HepG2 (cell line): Measurements from ENCODE around the gene SLC35F3. TPM values are rescaled to one million over a fixed set of nuclear protein-coding genes. Genes with fewer than 3 reads are reported as not detected.

Experiments used
- ATAC-seq: fragments of 200-7000 bp; cut with Tn5 transposase; 3 replicates; pipeline ENCODE4 v1.9.1; 2020; ENCODE audit warnings: mild to moderate bottlenecking, moderate library complexity
- BruUV-seq: library from RNA; stranded (reverse); fragments of 400-500 nt; replicated peaks from 2 replicates; lab custom pipeline; 2021; lab: Mats Ljungman, UMichigan
- CTCF ChIA-PET: fragments of 300-600 bp; formaldehyde crosslinking; extraction: SDS; loops from one replicate; lab custom pipeline; 2021; ENCODE audit warnings: low total read pairs, inconsistent platforms, low intra/inter-chr PET ratio; lab: Yijun Ruan, JAX
- POLR2A ChIA-PET: fragments of 350-600 bp; sonication (Branson Sonifier 250); formaldehyde crosslinking; loops from one replicate; lab custom pipeline; 2020; ENCODE audit warnings: antibody characterized with exemption, inconsistent platforms; lab: Yijun Ruan, JAX
- DNase-seq: peaks from one replicate; pipeline ENCODE4 v3.0.0-alpha.2; 2015; ENCODE audit warnings: low spot score
- FAIRE-seq: peaks from 3 replicates; lab custom pipeline; 2011; peaks lifted over from hg19 to GRCh38; lab: Jason Lieb, UNC
- H2AFZ ChIP-seq: one replicate; pipeline ENCODE4 v1.6.1; 2011; ENCODE audit warnings: low read length, inconsistent platforms
- H3K27ac ChIP-seq: fragments of 300-600 bp; 3 replicates; pipeline ENCODE4 v1.8.0; 2011; ENCODE audit warnings: mixed run types, mild to moderate bottlenecking, mixed read lengths, low read length, inconsistent platforms; ENCODE audit not compliant: insufficient read depth; ENCODE audit errors: extremely low read length
- H3K27me3 ChIP-seq, 2 experiments: fragments of 200-600 bp in 1 of 2; 2 replicates in 1 of 2; 3 replicates in 1 of 2; pipeline versions ENCODE4 v1.6.0 to v1.8.0; 2011; ENCODE audit warnings: low read length in 2 of 2, mild to moderate bottlenecking in 2 of 2, moderate library complexity in 2 of 2, inconsistent platforms in 1 of 2; ENCODE audit not compliant: insufficient read depth in 2 of 2, control insufficient read depth in 1 of 2
- H3K36me3 ChIP-seq, 2 experiments: fragments of 200-600 bp in 1 of 2; replicated peaks in 1 of 2; 2 replicates in 1 of 2; 3 replicates in 1 of 2; pipeline versions ENCODE4 v1.5.1 to v1.8.0; 2011; ENCODE audit warnings: low read length in 2 of 2, inconsistent platforms in 1 of 2; ENCODE audit not compliant: insufficient read depth in 2 of 2, control insufficient read depth in 1 of 2
- H3K4me1 ChIP-seq: 2 replicates; pipeline ENCODE4 v1.5.1; 2012; ENCODE audit warnings: low read length, inconsistent platforms; ENCODE audit not compliant: insufficient read depth
- H3K4me2 ChIP-seq: 2 replicates; pipeline ENCODE4 v1.6.0; 2011; ENCODE audit warnings: low read depth, low read length, inconsistent platforms
- H3K4me3 ChIP-seq, 3 experiments: fragments of 200-600 bp in 1 of 3; sonication (generic), shearing (Covaris generic) in 1 of 3; replicated peaks in 1 of 3; 2 replicates each; pipeline ENCODE4 v1.5.1; 2011 to 2016; ENCODE audit warnings: low read length in 3 of 3, inconsistent platforms in 2 of 3, low read depth in 2 of 3, mild to moderate bottlenecking in 2 of 3, control low read depth in 1 of 3, mixed read lengths in 1 of 3; ENCODE audit not compliant: insufficient read depth in 1 of 3
- H3K79me2 ChIP-seq: one replicate; pipeline ENCODE4 v1.6.1; 2011; ENCODE audit warnings: low read length, inconsistent platforms; ENCODE audit not compliant: insufficient read depth
- H3K9ac ChIP-seq: 2 replicates; pipeline ENCODE4 v1.6.0; 2011; ENCODE audit warnings: mild to moderate bottlenecking, low read depth, low read length, inconsistent platforms; ENCODE audit not compliant: insufficient read depth
- H3K9me3 ChIP-seq: 2 replicates; pipeline ENCODE4 v1.5.1; 2012; ENCODE audit warnings: mild to moderate bottlenecking, low read length
- H4K20me1 ChIP-seq: 2 replicates; pipeline ENCODE4 v1.6.0; 2011; ENCODE audit warnings: inconsistent platforms, mild to moderate bottlenecking, low read length, moderate library complexity; ENCODE audit not compliant: insufficient read depth
- ASH2L ChIP-seq: fragments of 300-600, 200-600 bp; sonication (generic); IDR thresholded peaks from 2 replicates; pipeline ENCODE4 v1.7.0; 2017; ENCODE audit warnings: low read depth, mild to moderate bottlenecking, moderate library complexity, mixed read lengths, low read length; ENCODE audit not compliant: insufficient read length
- CBFB ChIP-seq: sonication (generic); formaldehyde crosslinking; IDR thresholded peaks from 2 replicates; pipeline ENCODE4 v1.4.0; 2020; ENCODE audit warnings: missing genetic modification reagents
- IKZF5 ChIP-seq: IDR thresholded peaks from 2 replicates; pipeline ENCODE4 v1.6.1; 2018; ENCODE audit warnings: missing genetic modification reagents, mild to moderate bottlenecking, missing compliant biosample characterization
- KLF11 ChIP-seq: IDR thresholded peaks from 2 replicates; pipeline ENCODE4 v1.6.1; 2016; ENCODE audit warnings: missing compliant biosample characterization
- LCORL ChIP-seq, 2 experiments: fragments of 450-650 bp in 1 of 2; sonication (generic) in 1 of 2; formaldehyde crosslinking in 1 of 2; IDR thresholded peaks; 2 replicates each; pipeline versions ENCODE4 v1.5.0 to v1.6.1; 2017 to 2020; ENCODE audit warnings: antibody characterized with exemption in 1 of 2, missing genetic modification reagents in 1 of 2
- PLRG1 ChIP-seq: fragments of 450-650 bp; conservative IDR thresholded peaks from 2 replicates; pipeline ENCODE4 v1.6.1; 2016
- POLR2AphosphoS5 ChIP-seq: IDR thresholded peaks from 2 replicates; pipeline ENCODE4 v1.6.1; 2012; ENCODE audit warnings: low read depth, low read length
- RFXANK ChIP-seq: IDR thresholded peaks from 2 replicates; pipeline ENCODE4 v1.6.1; 2016
- SMARCC2 ChIP-seq: fragments of 450-650 bp; IDR thresholded peaks from 2 replicates; pipeline ENCODE4 v1.6.1; 2017; ENCODE audit warnings: antibody characterized with exemption, mild to moderate bottlenecking
- SMARCE1 ChIP-seq: fragments of 450-650 bp; IDR thresholded peaks from 2 replicates; pipeline ENCODE4 v1.6.1; 2017; ENCODE audit warnings: borderline replicate concordance
- TBX2 ChIP-seq: sonication (generic); formaldehyde crosslinking; IDR thresholded peaks from 2 replicates; pipeline ENCODE4 v1.5.0; 2020; ENCODE audit warnings: missing genetic modification reagents, mild to moderate bottlenecking, borderline replicate concordance
- THAP8 ChIP-seq: sonication (generic); formaldehyde crosslinking; IDR thresholded peaks from 2 replicates; pipeline ENCODE4 v1.5.1; 2020; ENCODE audit warnings: missing genetic modification reagents, mild to moderate bottlenecking, borderline replicate concordance
- ZBTB34 ChIP-seq: sonication (generic); formaldehyde crosslinking; IDR thresholded peaks from 2 replicates; pipeline ENCODE4 v1.8.0; 2022; ENCODE audit warnings: mild to moderate bottlenecking, missing genetic modification reagents
- ZNF224 ChIP-seq: sonication (generic); formaldehyde crosslinking; IDR thresholded peaks from 2 replicates; pipeline ENCODE4 v1.5.0; 2020; ENCODE audit warnings: mild to moderate bottlenecking, missing genetic modification reagents
- ZNF280D ChIP-seq: sonication (generic); formaldehyde crosslinking; IDR thresholded peaks from 2 replicates; pipeline ENCODE4 v1.5.1; 2020; ENCODE audit warnings: mild to moderate bottlenecking, missing genetic modification reagents
- ZNF33A ChIP-seq: sonication (generic); formaldehyde crosslinking; IDR thresholded peaks from 2 replicates; pipeline ENCODE4 v1.5.1; 2020; ENCODE audit warnings: missing genetic modification reagents, mild to moderate bottlenecking, moderate library complexity, borderline replicate concordance
- ZNF543 ChIP-seq: sonication (generic); formaldehyde crosslinking; IDR thresholded peaks from 2 replicates; pipeline ENCODE4 v1.4.0; 2020; ENCODE audit warnings: mild to moderate bottlenecking, missing genetic modification reagents
- ZNF83 ChIP-seq: sonication (generic); formaldehyde crosslinking; IDR thresholded peaks from 2 replicates; pipeline ENCODE4 v1.4.0; 2020; ENCODE audit warnings: missing genetic modification reagents, mild to moderate bottlenecking, borderline replicate concordance
- ZSCAN12 ChIP-seq: sonication (generic); formaldehyde crosslinking; IDR thresholded peaks from 2 replicates; pipeline ENCODE4 v1.9.0; 2021; ENCODE audit warnings: mild to moderate bottlenecking, missing genetic modification reagents
- WGBS: methylation state at CpG from one replicate; pipeline ENCODE4 v1.1.6; 2017; ENCODE audit warnings: low lambda C conversion rate; 5-methylcytosine and 5-hydroxymethylcytosine counted together
- in situ Hi-C: cut with HindIII; loops from 2 replicates; pipeline ENCODE4 v1.10.0; 2017; ENCODE audit warnings: low pct_unique_long_range_greater_than_20kb; ENCODE audit not compliant: extremely low pct_ligation_motif_present
- intact Hi-C: fragments of 100-400 bp; cut with micrococcal nuclease; formaldehyde crosslinking; loops from one replicate; pipeline ENCODE4 v1.10.0; 2022; ENCODE audit not compliant: unreplicated experiment
- polyA plus RNA-seq, 8 experiments: library from polyadenylated mRNA; depleted of rRNA in 3 of 8; stranded (reverse) in 7 of 8; unstranded in 1 of 8; fragments of >200 nt; fragmentation: Illumina TruSeq in 4 of 8; extraction: Trizol in 4 of 8; gene quantifications; 2 replicates each; pipeline versions ENCODE4 v1.2.1 to v1.2.3, GENCODE V29; 2011 to 2016; ENCODE audit warnings: low read depth in 4 of 8, missing spikeins in 1 of 8, mixed read lengths in 1 of 8; ENCODE audit not compliant: insufficient read depth in 1 of 8
- total RNA-seq, 5 experiments: library from RNA; depleted of rRNA; stranded (reverse); fragments of >200 nt; fragmentation: Illumina TruSeq; extraction: Trizol; gene quantifications; 2 replicates each; pipeline ENCODE4 v1.2.3, GENCODE V29; 2016; ENCODE audit warnings: low read depth in 1 of 5

Gene SLC35F3
- total and polyA plus RNA-seq, 2 of the 13 experiments (the other 11 are each of a cell fraction or from before 2014, with no cell fraction given) = not detected

GRCh38 chr1:233863901-233864545, 40.5 kb upstream of the SLC35F3 start (continued):
- TF ChIP-seq ZNF224 (CRISPR knock-in tag) (no peak), ZNF33A (no peak), LCORL (IDR thresholded peaks at IDR 0.05) (no peak), LCORL (CRISPR knock-in tag; IDR thresholded peaks at IDR 0.05) (no peak), TBX2 (CRISPR knock-in tag) (no peak), POLR2AphosphoS5 (no peak), ASH2L (no peak)

GRCh38 chr1:233864578-233864977, 39.9 kb upstream of the SLC35F3 start:
- Histone ChIP-seq H3K36me3 (no peaks in the 10 kb centered on the region), H3K79me2 (no peaks in the 10 kb centered on the region), H3K9ac (no peak overlapping the region), H2AFZ (no peak overlapping the region), H3K9me3 (no peaks in the 10 kb centered on the region), H3K4me2 (no peak overlapping the region), H3K4me3 (no peak overlapping the region), H4K20me1 (no peaks in the 10 kb centered on the region), H3K27ac (no peak overlapping the region), H3K4me1 (no peaks in the 10 kb centered on the region), H3K27me3 (no peaks in the 10 kb centered on the region)
- in situ Hi-C loops (no loop called here), intact Hi-C loops (no loop called here)
- ChIA-PET POLR2A (no interaction called here), CTCF (no interaction called here)
- no peak for TF ChIP-seq ZNF543 (CRISPR knock-in tag)
- no peak for TF ChIP-seq PLRG1
- TF ChIP-seq ZBTB34 (CRISPR knock-in tag) = no peak
- no peak for TF ChIP-seq ZNF280D (CRISPR knock-in tag)
- no peak for TF ChIP-seq KLF11 (CRISPR knock-in tag)
- no peak for TF ChIP-seq THAP8 (CRISPR knock-in tag)
- no peak for TF ChIP-seq ZNF83 (CRISPR knock-in tag)
- no peak for TF ChIP-seq SMARCC2
- TF ChIP-seq CBFB (CRISPR knock-in tag) = no peak
- no peak for TF ChIP-seq IKZF5 (CRISPR knock-in tag)
- no peak for TF ChIP-seq SMARCE1
- TF ChIP-seq RFXANK = no peak
- no peak for TF ChIP-seq ZSCAN12 (CRISPR knock-in tag)
- WGBS = 2% methylated on average over 2 of the region's 2 CpGs
- DNase-seq = no peak
- BruUV-seq = no TSS peak
- FAIRE-seq = no peak
- ATAC-seq = no peak
